Measurements from ENCODE around the gene HSPG2. TPM values are rescaled to one million over a fixed set of nuclear protein-coding genes. Genes with fewer than 3 reads are reported as not detected.

HSPG2 gene
- total and polyA plus RNA-seq, 10 of the 15 experiments (the other 5 are each of a cell fraction or from before 2014, with no cell fraction given) = 0.30 to 3.4 (median 0.73) TPM; not detected in 2

DNA sequence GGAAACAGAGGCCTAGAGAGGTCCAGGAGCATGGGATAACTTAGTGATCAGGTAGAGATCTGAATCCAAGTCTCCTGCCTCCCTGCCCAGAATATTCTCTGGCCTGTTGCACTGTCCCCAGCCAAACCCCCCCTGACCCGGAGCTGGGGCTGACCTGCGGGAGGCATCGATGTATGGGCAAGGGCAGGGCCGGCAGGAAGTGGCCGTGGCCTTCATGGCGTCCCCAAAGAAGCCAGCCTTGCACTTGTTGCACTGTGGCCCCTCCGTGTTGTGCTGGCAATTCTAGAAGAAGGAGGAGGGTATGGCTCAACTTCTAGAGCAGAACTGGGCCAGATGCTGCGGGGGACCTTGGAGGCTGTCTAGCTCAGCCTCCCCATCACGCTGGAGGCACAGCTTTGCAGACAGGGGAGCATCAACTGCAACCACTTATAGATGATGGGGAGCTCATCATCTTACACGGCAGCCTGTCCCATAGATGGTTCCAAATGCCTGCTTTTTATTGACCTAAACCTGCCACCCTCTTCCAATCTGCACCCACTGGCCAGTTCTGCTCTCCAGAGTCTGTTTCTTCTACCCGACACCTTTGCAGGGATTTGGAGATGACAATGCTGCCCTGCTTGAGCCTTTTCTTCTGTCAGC lies 58.2 kb downstream of the HSPG2 start:
- ChIA-PET SMC1A (ENCODE audit: uncharacterized antibody, unreplicated experiment) (interaction anchor here (1.4 kb wide), 1 partner anchor 16 kb away, joined by 3 read pairs; no protein-coding TSS in a partner anchor), POLR2A (interaction anchor here (0.6 kb wide), 1 partner anchor 13 kb away, joined by 3 read pairs; no protein-coding TSS in a partner anchor), CTCF (interaction anchor here (0.9 kb wide), 1 partner anchor 32 kb away, joined by 3 read pairs; no protein-coding TSS in a partner anchor), RAD21 (ENCODE audit: unreplicated experiment) (no interaction called here)
- intact Hi-C loops (cut with micrococcal nuclease; ENCODE audit: unreplicated experiment) = no loop called here
- in situ Hi-C loops (cut with MboI) = no loop called here
- DNase-seq (ENCODE audit: low read depth, low spot score) (no peak), FAIRE-seq (no peak), ATAC-seq (no peak)
- no peak overlapping the region for H3K4me3 ChIP-seq
- H3K9me3 ChIP-seq (replicated peaks; ENCODE audit: control insufficient read depth, insufficient read depth, low read length) = no peaks in the 10 kb centered on the region
- H3K79me2 ChIP-seq (ENCODE audit: control insufficient read depth, insufficient read depth, low read length) = no peaks in the 10 kb centered on the region
- WGBS (ENCODE audit: insufficient coverage, insufficient replicate concordance, low lambda C conversion rate, missing lambda C conversion rate) = 50% methylated on average over 11 of the region's 11 CpGs
- H4K20me1 ChIP-seq (ENCODE audit: control insufficient read depth, insufficient read depth) = no peaks in the 10 kb centered on the region
- H3K36me3 ChIP-seq (ENCODE audit: control insufficient read depth in 2 of 2, insufficient read depth in 2 of 2, low read length in 1 of 2) = no peaks in the 10 kb centered on the region
- H3K4me2 ChIP-seq (ENCODE audit: control insufficient read depth, insufficient read depth) = no peak overlapping the region
- H3K27ac ChIP-seq (ENCODE audit: control insufficient read depth, insufficient read depth) = no peak overlapping the region
- H3K27me3 ChIP-seq (replicated peaks in 1 of 2; ENCODE audit: control insufficient read depth in 2 of 2, insufficient read depth in 2 of 2, low read length in 1 of 2) = no peaks in the 10 kb centered on the region
- H2AFZ ChIP-seq (ENCODE audit: control insufficient read depth, low read depth, low read length) = no peak overlapping the region
- no TSS peak for BruUV-seq (replicated peaks)
- no peaks in the 10 kb centered on the region for H3K4me1 ChIP-seq (ENCODE audit: control insufficient read depth, insufficient read depth, low read length)
- H3K9ac ChIP-seq (ENCODE audit: control insufficient read depth, insufficient read depth, low read length) = no peak overlapping the region
- TF ChIP-seq, protein P1, sequence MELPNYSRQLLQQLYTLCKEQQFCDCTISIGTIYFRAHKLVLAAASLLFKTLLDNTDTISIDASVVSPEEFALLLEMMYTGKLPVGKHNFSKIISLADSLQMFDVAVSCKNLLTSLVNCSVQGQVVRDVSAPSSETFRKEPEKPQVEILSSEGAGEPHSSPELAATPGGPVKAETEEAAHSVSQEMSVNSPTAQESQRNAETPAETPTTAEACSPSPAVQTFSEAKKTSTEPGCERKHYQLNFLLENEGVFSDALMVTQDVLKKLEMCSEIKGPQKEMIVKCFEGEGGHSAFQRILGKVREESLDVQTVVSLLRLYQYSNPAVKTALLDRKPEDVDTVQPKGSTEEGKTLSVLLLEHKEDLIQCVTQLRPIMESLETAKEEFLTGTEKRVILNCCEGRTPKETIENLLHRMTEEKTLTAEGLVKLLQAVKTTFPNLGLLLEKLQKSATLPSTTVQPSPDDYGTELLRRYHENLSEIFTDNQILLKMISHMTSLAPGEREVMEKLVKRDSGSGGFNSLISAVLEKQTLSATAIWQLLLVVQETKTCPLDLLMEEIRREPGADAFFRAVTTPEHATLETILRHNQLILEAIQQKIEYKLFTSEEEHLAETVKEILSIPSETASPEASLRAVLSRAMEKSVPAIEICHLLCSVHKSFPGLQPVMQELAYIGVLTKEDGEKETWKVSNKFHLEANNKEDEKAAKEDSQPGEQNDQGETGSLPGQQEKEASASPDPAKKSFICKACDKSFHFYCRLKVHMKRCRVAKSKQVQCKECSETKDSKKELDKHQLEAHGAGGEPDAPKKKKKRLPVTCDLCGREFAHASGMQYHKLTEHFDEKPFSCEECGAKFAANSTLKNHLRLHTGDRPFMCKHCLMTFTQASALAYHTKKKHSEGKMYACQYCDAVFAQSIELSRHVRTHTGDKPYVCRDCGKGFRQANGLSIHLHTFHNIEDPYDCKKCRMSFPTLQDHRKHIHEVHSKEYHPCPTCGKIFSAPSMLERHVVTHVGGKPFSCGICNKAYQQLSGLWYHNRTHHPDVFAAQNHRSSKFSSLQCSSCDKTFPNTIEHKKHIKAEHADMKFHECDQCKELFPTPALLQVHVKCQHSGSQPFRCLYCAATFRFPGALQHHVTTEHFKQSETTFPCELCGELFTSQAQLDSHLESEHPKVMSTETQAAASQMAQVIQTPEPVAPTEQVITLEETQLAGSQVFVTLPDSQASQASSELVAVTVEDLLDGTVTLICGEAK (IDR thresholded peaks at IDR 0.05; ENCODE audit: borderline replicate concordance) = no peak
- no peak for TF ChIP-seq YY1 (IDR thresholded peaks at IDR 0.05; ENCODE audit: low read depth, low read length)
- TF ChIP-seq, protein P2, sequence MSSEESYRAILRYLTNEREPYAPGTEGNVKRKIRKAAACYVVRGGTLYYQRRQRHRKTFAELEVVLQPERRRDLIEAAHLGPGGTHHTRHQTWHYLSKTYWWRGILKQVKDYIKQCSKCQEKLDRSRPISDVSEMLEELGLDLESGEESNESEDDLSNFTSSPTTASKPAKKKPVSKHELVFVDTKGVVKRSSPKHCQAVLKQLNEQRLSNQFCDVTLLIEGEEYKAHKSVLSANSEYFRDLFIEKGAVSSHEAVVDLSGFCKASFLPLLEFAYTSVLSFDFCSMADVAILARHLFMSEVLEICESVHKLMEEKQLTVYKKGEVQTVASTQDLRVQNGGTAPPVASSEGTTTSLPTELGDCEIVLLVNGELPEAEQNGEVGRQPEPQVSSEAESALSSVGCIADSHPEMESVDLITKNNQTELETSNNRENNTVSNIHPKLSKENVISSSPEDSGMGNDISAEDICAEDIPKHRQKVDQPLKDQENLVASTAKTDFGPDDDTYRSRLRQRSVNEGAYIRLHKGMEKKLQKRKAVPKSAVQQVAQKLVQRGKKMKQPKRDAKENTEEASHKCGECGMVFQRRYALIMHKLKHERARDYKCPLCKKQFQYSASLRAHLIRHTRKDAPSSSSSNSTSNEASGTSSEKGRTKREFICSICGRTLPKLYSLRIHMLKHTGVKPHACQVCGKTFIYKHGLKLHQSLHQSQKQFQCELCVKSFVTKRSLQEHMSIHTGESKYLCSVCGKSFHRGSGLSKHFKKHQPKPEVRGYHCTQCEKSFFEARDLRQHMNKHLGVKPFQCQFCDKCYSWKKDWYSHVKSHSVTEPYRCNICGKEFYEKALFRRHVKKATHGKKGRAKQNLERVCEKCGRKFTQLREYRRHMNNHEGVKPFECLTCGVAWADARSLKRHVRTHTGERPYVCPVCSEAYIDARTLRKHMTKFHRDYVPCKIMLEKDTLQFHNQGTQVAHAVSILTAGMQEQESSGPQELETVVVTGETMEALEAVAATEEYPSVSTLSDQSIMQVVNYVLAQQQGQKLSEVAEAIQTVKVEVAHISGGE (CRISPR knock-in tag; IDR thresholded peaks at IDR 0.05) = no peak
- no peak for TF ChIP-seq POU2F2 (IDR thresholded peaks at IDR 0.05; ENCODE audit: borderline replicate concordance, low read depth, low read length)
- no peak for TF ChIP-seq EED (IDR thresholded peaks at IDR 0.05; ENCODE audit: low read depth)
- TF ChIP-seq, protein P3, sequence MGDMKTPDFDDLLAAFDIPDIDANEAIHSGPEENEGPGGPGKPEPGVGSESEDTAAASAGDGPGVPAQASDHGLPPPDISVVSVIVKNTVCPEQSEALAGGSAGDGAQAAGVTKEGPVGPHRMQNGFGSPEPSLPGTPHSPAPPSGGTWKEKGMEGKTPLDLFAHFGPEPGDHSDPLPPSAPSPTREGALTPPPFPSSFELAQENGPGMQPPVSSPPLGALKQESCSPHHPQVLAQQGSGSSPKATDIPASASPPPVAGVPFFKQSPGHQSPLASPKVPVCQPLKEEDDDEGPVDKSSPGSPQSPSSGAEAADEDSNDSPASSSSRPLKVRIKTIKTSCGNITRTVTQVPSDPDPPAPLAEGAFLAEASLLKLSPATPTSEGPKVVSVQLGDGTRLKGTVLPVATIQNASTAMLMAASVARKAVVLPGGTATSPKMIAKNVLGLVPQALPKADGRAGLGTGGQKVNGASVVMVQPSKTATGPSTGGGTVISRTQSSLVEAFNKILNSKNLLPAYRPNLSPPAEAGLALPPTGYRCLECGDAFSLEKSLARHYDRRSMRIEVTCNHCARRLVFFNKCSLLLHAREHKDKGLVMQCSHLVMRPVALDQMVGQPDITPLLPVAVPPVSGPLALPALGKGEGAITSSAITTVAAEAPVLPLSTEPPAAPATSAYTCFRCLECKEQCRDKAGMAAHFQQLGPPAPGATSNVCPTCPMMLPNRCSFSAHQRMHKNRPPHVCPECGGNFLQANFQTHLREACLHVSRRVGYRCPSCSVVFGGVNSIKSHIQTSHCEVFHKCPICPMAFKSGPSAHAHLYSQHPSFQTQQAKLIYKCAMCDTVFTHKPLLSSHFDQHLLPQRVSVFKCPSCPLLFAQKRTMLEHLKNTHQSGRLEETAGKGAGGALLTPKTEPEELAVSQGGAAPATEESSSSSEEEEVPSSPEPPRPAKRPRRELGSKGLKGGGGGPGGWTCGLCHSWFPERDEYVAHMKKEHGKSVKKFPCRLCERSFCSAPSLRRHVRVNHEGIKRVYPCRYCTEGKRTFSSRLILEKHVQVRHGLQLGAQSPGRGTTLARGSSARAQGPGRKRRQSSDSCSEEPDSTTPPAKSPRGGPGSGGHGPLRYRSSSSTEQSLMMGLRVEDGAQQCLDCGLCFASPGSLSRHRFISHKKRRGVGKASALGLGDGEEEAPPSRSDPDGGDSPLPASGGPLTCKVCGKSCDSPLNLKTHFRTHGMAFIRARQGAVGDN (IDR thresholded peaks at IDR 0.05) = no peak
- TF ChIP-seq MYC (IDR thresholded peaks at IDR 0.05; ENCODE audit: insufficient read depth, insufficient read length, insufficient replicate concordance, low read length, severe bottlenecking) = no peak
- TF ChIP-seq EP300 (IDR thresholded peaks at IDR 0.05; ENCODE audit: borderline replicate concordance in 1 of 2, control insufficient read depth in 1 of 2, low read depth in 2 of 2, low read length in 2 of 2) = no peak
- TF ChIP-seq, protein P4, sequence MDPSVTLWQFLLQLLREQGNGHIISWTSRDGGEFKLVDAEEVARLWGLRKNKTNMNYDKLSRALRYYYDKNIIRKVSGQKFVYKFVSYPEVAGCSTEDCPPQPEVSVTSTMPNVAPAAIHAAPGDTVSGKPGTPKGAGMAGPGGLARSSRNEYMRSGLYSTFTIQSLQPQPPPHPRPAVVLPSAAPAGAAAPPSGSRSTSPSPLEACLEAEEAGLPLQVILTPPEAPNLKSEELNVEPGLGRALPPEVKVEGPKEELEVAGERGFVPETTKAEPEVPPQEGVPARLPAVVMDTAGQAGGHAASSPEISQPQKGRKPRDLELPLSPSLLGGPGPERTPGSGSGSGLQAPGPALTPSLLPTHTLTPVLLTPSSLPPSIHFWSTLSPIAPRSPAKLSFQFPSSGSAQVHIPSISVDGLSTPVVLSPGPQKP (IDR thresholded peaks at IDR 0.05; ENCODE audit: low read depth, low read length) = no peak

Data from GM12878 (cell line).